Kidney capillary endothelial cell (primary cell): Measurements from ENCODE around the gene ABCC5.

ENCODE experiments used
- DNase-seq: peaks from one replicate; pipeline ENCODE4 v3.0.0-alpha.2; 2018; ENCODE audit warnings: low spot score

Gene ABCC5

DNA sequence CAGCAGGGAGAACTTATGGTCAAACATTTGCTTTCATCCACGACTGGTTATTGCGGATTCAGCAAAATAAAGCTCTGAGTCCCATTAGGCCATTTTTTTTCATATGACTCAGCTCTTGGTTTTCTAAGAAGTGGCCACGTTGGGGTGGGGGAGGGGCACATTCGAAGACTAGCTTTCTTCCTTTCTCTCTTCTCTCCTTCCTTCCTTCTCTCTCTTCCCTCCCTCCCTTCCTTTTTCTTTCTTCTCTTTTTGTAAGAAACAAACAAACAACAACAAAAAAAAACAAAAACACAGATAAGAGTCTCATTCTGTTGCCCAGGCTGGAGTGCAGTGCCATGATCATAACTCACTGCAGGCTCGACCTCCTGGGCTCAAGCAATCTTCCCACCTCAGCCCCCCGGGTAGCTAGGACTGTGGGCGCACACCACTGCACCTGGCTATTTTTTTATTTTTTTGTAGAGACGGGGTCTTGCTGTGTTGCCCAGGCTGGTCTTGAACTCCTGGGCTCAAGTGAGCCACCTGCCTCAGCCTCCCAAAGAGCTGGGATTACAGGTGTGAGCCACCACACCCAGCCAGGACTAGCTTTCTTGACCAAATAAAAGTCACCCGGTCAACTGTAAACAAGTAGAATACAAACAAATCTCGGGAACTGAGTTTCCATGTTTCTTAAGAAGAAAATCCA, 41.6 kb downstream of the ABCC5 start:
- no peak for DNase-seq

DNA sequence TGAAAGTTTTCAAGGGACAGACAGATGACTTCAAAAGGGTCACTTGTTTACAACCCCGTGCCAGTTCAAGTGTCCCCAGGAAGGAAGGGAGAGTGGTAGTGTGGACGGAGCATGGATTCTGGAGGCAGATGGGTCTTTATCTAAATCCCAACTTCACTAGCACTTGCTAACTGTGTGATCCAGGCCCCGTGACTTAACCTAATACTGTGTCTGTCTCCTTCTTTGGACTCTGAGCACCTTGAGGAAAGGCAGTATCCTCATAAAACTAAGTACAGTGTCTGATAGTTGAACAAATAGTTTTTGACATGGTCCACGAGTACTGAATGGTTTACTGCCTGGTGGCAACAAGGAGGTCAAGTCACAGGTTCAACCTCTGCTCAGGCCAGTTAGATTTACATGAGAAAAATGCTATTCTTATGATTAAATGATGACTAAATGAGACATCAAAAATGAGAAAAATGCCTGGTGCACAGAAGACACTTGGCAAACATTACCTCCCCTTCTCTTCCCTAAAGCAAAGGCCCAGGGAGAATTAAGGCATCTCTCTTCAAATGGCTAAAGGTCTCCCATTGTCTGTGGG, 48.9 kb downstream of the ABCC5 start:
- DNase-seq, result no peak

DNA sequence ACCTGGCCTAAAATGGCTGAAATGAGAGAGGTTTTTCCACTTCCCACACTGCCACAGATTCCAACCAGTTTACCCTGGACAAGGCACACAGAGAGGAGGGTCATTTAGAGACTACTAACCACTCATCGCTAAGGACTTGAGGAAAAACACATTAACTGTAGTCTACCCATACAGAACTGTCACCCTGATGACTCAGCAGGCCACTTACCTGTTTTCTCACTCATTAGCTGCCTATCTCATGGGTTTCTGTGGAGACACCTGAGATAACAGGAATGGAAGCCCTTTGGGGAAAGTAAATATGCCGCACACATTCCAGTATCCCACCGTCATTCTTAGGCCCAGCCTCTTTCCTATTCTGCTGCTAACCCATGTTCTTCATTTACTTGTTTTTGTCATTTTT, 50.0 kb downstream of the ABCC5 start:
- DNase-seq, result no peak

DNA sequence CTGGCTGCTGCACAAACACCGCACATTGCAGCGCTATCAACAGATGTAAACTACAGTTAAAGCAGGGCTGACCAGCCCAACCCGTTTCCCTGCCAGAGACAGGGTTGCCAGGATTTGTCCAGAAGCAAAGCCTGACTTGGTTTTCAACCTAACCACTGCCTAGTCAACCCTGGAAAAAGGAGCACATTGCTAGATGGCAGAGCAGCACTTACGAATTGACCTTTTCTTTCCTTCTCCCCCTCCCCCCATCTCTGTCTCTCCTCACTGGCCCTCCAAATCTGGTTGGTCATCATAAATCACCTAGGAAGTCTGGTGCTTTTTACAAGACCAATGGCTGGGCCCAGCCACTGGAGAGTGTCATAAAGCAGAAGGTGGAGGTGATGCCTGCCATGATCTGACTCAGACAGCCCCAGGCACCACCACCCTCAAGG, 51.3 kb downstream of the ABCC5 start:
- DNase-seq, result no peak

DNA sequence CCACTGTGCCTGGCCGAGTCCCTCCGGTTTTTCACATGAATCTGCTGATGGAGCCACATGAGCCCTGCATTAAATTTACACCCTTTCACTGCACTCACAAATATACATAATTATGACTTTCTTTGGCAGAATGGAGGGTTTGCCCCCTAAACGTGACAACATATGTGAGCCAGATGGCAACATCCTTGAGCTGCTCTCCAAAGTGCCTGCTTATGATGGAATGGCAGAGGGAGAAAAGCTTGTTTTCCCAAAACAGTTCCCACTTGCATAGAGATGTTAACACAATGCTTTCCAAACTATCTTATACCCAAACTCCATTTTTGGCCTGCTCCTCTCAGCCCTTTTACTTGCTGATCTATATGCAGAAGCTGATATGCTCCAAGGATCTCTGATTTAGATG, 54.9 kb downstream of the ABCC5 start:
- no peak for DNase-seq

DNA sequence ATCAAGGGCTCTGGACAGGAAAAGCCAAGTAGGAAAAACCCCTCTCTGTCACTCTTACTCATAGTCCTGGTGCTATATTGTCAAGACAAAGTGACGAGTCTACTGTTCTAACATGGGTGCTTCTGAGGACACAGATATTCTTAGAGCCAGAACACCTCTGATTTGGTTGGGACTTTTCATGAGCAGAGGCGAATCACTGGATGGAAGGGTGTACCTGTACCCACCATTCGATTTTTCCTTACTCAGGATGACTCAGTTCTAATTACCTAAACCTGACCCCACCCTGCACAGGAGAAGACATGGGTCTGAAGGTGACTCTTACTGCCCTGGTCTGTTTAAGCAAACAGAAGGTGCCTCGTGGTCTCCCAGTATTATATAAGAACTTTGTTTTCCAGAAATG, 58.5 kb downstream of the ABCC5 start:
- DNase-seq, result no peak

DNA sequence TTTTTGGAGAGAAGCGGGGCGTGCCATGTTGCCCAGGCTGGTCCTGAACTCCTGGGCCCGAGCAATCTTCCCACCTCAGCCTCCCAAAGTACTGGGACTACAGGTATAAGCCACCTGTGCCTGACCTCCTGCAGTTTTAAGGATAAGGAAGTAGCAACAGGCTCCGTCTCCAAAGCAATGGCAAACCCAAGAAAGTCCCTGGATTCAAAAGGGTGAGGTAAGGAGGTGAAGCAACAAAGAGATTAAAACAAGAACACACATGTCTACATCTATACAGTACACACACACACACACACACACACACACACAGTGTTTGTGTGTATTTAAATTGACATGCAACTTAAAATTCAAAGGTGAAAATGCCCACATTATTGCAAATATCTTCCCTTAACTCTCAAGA, 58.9 kb downstream of the ABCC5 start:
- no peak for DNase-seq

DNA sequence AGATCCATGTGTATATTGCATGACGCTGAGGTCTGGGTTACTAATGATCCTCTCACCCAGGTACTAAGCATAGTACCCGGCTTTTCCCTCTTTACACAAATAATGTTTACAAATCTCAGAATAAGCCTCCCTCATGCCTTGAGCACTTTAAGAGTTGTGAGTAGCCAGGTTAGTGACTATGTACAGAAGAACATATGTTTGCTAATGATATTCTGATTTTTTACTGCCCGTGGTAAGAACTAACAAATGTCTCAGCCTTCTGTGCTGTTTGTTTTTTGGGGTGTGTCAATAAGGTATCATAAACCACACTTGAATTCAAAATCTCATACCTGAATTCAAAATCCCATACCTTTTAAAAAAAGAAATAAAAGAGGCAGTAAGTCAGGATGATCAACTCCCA, 59.5 kb downstream of the ABCC5 start:
- DNase-seq, result no peak

DNA sequence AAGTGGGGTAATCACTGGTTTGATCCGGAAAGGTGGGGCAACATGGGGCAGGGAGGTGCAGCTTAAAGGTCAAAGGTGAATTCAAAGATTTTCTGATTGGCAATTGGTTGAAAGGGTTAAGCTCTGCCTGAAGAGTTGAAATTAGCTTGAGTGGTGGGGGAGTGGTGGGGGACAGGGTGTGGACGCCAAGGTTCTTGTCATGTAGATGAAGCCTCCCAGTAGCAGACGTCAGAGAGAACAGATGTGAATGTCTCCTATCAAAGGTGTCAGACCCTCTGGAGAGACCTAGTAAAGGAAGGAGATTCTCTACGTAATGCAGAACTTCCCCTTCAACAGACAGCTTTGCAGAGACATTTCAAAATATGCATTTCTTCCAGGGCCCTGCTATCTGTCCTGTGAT, 62.8 kb downstream of the ABCC5 start:
- no peak for DNase-seq

DNA sequence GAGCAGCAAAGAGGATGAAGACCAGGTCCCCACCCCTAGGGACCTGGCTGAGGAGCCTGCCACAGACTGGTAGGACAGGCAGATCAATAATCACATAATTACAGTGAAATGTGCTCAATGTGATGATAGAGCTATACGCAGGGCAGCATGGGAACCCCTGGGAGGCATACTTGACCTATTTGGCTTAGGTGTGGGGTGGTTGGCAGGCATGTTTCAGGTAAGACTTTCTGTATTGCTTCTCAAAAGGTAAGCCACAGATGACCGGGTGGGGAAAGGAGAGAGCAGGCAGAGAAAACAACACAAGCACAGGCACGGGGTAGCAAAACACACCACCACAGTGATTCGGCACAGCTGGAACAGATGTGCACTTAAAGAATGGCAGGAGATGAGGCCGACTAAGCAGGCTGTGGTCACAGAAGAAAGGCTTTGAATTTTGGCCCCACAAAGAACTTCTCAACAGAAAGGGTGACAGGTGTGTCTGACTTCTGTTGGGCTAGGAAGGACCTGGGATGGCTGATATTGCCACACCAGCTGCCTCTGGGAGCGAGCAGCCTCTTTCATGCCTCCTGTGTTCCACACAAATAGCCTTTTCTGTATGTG, 64.1 kb downstream of the ABCC5 start:
- no peak for DNase-seq

DNA sequence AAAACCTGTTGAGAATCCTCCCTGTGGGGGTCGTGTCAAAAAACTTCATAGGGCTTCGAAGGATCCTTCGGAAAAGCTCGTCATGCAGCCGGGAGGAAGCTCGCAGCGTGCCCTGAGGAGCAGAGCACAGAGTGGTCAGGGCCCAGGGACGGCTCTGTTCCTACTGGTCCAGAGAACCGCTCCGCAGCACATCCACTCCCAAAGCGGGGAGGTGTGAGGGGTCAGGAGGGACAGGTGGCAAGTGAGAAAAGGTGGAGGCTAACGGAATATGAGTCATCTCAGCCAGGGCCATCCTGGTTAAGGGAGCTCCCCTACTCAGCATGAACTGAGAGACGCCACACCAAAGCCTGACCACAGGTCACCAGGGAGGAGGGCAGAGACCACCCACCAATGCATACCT, 66.2 kb downstream of the ABCC5 start:
- no peak for DNase-seq

DNA sequence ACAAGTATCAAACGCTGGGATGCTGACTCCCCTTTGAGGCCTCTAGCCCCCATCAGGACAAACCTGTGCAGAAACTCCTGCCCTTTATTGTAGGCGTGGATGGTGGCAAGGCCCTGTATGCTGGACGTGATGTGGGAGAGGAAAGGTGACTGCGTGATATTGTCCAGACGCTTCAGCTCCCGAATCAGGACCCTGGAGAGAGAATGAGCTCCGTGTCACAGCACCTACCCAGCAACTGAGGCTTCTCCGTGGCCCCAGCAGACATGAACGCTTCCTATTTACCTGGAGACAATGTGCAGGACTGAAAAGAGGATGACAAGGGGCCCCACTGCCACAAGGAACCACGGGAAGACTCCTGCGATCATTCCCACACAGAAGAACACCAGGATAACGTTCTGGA, 68.0 kb downstream of the ABCC5 start:
- DNase-seq, result no peak

DNA sequence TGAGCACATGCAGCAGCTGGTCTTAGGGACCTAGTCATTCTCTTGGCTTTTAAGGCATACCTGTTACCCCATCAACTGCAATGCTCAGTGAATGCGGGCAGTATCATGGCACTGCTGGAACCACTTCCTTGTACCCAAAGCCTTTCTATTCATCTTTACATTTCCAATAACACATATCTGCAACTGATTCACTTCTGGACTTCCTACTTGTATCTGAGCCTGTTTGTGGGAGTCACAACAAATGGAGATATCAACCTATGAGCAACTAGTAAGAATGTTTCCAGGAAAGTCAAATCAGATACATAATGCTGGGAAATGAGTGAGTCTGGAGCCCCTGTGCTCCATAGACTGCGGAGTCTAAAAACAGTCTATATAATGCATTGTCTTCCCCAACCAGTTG, 71.6 kb downstream of the ABCC5 start:
- no peak for DNase-seq

DNA sequence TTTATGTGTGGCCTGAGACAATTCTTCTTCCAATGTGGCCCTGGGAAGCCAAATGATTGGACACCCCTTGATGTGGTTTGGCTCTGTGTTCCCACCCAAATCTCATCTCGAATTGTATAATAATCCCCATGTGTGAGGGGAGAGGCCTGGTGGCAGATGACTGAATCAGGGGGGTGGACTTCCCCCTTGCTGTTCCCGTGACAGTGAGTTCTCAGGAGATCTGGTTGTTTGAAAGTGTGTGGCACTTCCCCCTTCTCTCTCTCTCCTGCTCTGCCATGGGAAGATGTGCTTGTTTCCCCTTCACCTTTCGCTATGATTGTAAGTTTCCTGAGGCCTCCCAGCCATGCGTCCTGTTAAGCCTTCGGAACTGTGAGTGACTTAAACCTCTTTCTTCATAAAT, 72.9 kb downstream of the ABCC5 start:
- DNase-seq, result no peak

DNA sequence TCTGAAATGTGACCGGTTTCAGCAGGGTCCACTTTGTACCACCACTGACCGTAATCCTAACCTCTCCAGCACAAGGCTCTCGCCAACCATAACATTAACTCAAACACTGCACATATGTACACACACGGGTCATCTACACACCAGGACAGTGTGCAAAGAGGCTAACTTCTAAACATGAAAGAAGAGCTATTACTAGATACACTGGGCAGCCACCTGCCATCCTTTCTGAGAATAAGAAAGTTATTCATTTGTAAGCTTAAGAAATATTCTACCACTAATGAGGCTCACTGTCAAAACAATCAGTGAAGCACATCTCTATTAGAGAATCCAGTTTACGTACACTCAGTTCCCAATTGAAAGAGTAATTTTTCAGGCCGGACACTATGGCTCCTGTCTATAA, 73.9 kb downstream of the ABCC5 start:
- DNase-seq, result no peak

DNA sequence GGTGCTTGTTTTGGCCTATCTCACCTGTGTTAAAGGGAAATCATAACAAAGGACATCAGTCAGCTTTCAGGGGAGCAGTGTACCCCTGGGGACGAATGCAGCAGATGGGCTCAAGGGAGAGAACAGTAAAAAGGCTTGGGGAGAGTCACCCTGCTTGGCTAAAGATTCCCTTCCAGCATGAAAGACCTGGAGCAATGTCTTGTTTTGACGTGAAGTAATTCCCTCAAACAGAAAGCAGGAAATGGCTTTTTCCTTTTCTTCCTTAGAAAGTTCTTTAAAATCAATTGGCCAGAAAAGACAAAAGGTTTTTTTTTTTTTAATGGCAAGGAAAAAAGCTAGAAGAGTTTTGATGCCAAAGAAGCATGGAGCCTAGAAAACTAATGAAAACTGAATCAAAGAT, 76.5 kb downstream of the ABCC5 start:
- DNase-seq, result no peak

DNA sequence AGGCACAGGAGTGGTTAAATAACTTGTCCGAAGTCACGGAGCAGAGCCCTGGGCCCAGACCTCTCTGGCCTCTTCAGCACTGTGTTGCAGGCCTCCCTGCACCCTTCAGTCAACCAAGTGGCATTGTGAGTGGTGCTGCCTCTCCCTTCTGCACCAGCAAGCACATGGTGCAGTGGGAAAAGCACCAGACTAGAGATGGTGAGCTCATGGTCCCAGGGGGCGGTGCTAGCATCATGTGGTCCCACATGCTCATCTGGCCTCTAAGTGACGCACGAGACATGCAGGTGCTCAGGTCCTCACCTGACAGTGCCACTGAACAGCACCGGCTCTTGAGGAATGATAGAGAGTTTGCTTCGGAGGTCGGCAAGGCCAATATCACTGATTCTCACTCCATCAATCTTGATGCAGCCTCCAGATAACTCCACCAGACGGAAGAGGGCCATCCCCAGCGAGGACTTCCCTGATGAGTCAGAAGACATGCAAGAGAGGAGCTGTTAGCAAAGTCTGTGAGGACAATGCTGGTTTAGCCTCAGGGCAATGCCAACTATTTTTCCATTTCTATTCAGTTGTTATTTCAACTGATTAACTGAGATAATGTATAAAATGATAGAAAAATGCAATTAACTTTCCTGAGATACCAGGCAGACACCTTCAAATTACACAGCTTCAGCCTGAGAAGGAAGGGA, 79.9 kb downstream of the ABCC5 start:
- no peak for DNase-seq

DNA sequence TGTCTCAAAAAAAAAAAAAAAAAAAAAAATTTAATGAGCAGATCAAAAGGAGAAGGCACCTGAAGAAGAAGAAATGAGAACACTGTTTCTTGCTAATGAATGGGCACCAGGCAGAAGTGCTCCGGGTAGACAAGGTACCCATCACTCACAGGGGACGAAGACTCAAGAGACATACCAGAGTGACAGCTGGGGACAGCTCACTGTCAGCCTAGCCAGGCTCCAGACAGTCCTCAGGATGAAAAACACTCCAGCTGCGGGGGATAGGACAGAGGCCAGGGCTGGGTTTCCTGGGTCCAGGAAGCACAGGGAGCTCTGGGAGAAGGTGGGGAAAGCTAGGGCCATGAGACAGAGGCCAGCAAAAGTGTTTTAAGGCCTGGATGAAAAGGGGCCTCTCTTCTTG, 84.5 kb downstream of the ABCC5 start:
- DNase-seq, result no peak

DNA sequence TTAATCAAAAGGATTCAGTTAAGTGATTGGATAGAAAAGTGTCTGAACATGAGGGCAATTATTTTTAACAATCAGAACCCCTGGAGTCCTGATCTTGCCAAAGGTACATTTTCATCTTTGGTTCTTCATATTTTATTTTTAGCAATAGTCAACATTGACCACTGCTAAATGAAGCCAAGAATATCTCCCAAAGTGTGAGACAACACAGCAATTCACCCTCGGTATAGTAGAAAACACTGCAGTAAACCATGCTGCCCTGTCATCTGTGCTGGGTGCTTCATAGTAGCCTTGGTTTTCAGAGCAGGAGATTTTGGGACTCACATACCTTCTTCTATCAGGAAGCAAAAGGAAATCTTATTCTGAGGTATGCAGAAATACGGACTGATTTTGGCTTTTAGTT, 85.8 kb downstream of the ABCC5 start:
- no peak for DNase-seq

DNA sequence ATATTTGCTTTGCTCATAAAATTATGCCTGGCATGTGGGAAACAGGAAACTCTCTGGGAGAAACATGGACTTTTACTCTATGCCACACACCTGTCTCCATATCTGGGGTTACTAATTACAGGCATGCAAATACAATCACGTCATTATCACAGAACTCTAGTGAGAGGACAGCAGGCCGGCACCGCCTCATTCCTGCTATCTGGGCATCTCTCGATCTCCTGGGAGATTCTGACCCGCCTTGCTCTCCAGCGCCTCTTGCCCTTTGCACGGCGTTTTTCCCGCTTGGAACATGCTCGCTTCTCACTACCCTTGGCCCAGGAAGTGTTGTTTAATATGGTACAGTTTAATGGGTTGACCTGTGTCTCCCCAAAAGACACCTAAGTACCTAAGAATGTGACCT, 87.6 kb downstream of the ABCC5 start:
- no peak for DNase-seq

DNA sequence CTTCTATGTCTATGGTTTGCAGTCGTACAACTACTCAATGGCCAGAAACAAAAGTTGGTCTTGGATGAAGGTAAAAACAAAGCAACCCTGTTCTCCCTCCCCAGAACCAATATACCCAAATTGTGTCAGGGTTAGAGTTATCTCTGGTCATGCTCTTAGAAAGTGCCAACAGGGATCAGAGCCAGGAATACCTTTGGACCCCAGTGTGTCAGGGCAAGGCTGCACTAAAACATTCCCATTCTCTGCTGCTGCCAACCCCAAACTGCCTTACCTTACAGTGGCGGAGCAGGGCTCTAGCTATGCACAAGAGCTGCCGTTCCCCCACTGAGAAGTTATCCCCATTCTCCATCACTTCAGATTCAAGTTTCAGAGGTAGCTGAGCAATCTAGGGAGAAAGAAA, 90.6 kb downstream of the ABCC5 start:
- no peak for DNase-seq

DNA sequence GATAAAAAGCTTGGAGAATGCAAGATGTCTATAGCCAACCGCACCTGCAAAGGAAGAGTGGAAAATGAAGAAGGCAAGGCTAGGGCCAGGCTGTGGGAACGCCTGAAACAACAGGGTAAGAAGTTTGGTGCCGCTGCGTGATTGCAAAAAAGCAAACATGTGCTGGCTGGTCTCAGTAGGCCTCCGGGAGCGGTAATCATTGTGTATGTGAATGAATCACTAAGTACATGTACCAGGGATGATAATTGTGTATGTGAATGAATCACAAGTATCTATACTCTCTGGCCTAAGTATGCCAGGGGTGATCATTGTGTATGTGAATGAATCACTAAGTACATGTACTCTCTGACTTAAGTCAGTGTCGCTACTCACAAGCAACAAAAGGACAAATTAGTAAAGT, 92.7 kb downstream of the ABCC5 start:
- DNase-seq, result peak; percentile 6

DNA sequence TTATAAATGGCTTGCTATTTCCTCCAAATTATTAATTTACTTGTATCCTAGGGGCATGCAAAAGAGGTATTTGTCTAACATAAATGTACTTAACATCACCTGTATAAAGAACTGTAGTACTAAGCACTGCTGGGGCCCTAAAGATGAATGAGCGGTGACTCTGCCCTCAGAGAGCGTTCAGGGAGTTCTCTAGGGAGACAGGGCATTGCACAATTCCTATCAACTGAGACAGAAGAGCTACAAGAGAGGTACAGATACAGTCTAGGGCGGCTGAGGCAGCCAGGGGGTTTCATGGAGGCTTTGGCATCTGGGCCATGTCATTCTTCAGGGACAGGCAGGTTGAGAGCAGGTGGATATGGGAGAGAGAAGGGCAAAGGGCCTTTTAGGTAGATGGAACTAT, 93.1 kb downstream of the ABCC5 start:
- DNase-seq, result no peak
